KMS-11 (cell line): ENCODE results near the gene FUT9.

Experiments
- H2AFZ ChIP-seq: fragments of 200-600 bp; sonication (generic); 2 replicates; pipeline ENCODE4 v1.6.1; 2016; ENCODE audit warnings: antibody characterized with exemption, mixed run types, low read depth
- H3K27ac ChIP-seq: fragments of 200-600 bp; sonication (generic); 2 replicates; pipeline ENCODE4 v1.6.1; 2016; ENCODE audit warnings: mild to moderate bottlenecking, mixed run types
- H3K27me3 ChIP-seq: fragments of 200-600 bp; sonication (generic); 2 replicates; pipeline ENCODE4 v1.6.1; 2017; ENCODE audit warnings: mild to moderate bottlenecking, low read depth, mixed run types, moderate library complexity; ENCODE audit not compliant: insufficient read depth
- H3K36me3 ChIP-seq: fragments of 200-600 bp; sonication (generic); 2 replicates; pipeline ENCODE4 v1.6.1; 2017; ENCODE audit warnings: mild to moderate bottlenecking, mixed run types; ENCODE audit not compliant: insufficient read depth
- H3K4me1 ChIP-seq: fragments of 200-600 bp; sonication (generic); 2 replicates; pipeline ENCODE4 v1.6.1; 2016; ENCODE audit warnings: mild to moderate bottlenecking, low read depth, mixed run types; ENCODE audit not compliant: poor library complexity, severe bottlenecking
- H3K4me2 ChIP-seq: fragments of 200-600 bp; sonication (generic); 2 replicates; pipeline ENCODE4 v1.7.0; 2016; ENCODE audit warnings: mild to moderate bottlenecking, mixed run types
- H3K4me3 ChIP-seq: fragments of 200-600 bp; sonication (generic); IDR thresholded peaks from 2 replicates; pipeline ENCODE4 v1.6.1; 2017; ENCODE audit warnings: low read depth, low read length, mixed read lengths; ENCODE audit not compliant: insufficient read depth
- H3K79me2 ChIP-seq: fragments of 200-600 bp; sonication (generic); 2 replicates; pipeline ENCODE4 v1.6.1; 2016; ENCODE audit warnings: low read depth, mixed run types; ENCODE audit not compliant: insufficient read depth
- H3K9ac ChIP-seq: fragments of 200-600 bp; sonication (generic); 2 replicates; pipeline ENCODE4 v1.6.1; 2016; ENCODE audit warnings: mild to moderate bottlenecking, mixed run types
- H4K20me1 ChIP-seq: fragments of 200-600 bp; sonication (generic); 2 replicates; pipeline ENCODE4 v1.6.1; 2016; ENCODE audit warnings: mild to moderate bottlenecking, mixed run types; ENCODE audit not compliant: insufficient read depth
- TF ChIP-seq, protein P1 (sequence below): fragments of 200-600 bp; sonication (generic); conservative IDR thresholded peaks from 2 replicates; pipeline ENCODE4 v1.6.1; 2017; ENCODE audit warnings: low read depth, mild to moderate bottlenecking, antibody characterized with exemption, low read length, moderate library complexity, mixed read lengths

Gene FUT9

GRCh38 chr6:96212066-96212465 is 196.3 kb downstream of the FUT9 start:
- no peaks in the 10 kb centered on the region for H3K36me3 ChIP-seq
- no peak overlapping the region for H3K9ac ChIP-seq
- H3K4me1 ChIP-seq: no peaks in the 10 kb centered on the region
- H3K27ac ChIP-seq: no peak overlapping the region
- no peak overlapping the region for H3K4me3 ChIP-seq
- no peaks in the 10 kb centered on the region for H4K20me1 ChIP-seq
- TF ChIP-seq, protein P1, sequence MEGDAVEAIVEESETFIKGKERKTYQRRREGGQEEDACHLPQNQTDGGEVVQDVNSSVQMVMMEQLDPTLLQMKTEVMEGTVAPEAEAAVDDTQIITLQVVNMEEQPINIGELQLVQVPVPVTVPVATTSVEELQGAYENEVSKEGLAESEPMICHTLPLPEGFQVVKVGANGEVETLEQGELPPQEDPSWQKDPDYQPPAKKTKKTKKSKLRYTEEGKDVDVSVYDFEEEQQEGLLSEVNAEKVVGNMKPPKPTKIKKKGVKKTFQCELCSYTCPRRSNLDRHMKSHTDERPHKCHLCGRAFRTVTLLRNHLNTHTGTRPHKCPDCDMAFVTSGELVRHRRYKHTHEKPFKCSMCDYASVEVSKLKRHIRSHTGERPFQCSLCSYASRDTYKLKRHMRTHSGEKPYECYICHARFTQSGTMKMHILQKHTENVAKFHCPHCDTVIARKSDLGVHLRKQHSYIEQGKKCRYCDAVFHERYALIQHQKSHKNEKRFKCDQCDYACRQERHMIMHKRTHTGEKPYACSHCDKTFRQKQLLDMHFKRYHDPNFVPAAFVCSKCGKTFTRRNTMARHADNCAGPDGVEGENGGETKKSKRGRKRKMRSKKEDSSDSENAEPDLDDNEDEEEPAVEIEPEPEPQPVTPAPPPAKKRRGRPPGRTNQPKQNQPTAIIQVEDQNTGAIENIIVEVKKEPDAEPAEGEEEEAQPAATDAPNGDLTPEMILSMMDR: no peak
- no peak overlapping the region for H3K4me2 ChIP-seq
- no peak overlapping the region for H2AFZ ChIP-seq
- H3K27me3 ChIP-seq: no peaks in the 10 kb centered on the region
- no peaks in the 10 kb centered on the region for H3K79me2 ChIP-seq

DNA sequence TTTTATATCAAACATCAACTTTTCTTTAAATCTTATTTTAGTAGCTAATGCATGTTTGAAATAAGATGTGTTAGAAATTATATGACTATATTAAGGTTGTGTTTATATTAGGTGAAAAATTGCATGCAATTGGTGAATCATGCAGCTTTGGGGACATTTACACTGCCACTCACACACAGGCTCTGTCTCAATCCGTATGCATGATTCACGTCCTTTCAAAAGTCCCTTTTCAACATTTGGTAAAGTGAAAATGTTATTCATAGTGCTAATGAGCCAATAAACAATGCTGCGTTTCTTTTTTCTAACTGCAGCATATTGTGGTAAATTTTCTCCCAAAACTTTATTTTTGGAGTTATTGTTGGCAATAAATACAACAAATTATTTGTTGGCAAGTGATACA is 198.0 kb downstream of the FUT9 start:
- Histone ChIP-seq H3K36me3 (no peaks in the 10 kb centered on the region), H3K4me2 (no peak overlapping the region), H3K4me3 (no peak overlapping the region), H4K20me1 (no peaks in the 10 kb centered on the region), H3K9ac (no peak overlapping the region), H3K4me1 (no peaks in the 10 kb centered on the region), H3K27me3 (no peaks in the 10 kb centered on the region), H2AFZ (no peak overlapping the region), H3K79me2 (no peaks in the 10 kb centered on the region), H3K27ac (no peak overlapping the region)
- TF ChIP-seq, protein P1: no peak

- H3K4me1 ChIP-seq: no peaks in the 10 kb centered on the region
- H2AFZ ChIP-seq: no peak overlapping the region
- no peaks in the 10 kb centered on the region for H3K36me3 ChIP-seq
- no peak overlapping the region for H3K9ac ChIP-seq
- H4K20me1 ChIP-seq: no peaks in the 10 kb centered on the region
- H3K4me2 ChIP-seq: no peak overlapping the region
- H3K27me3 ChIP-seq: no peaks in the 10 kb centered on the region
- H3K27ac ChIP-seq: no peak overlapping the region
- TF ChIP-seq, protein P1: no peak
- H3K4me3 ChIP-seq: no peak overlapping the region
- H3K79me2 ChIP-seq: no peaks in the 10 kb centered on the region
Measured at GRCh38 chr6:96223695-96224094, 207.9 kb downstream of the FUT9 start.

DNA sequence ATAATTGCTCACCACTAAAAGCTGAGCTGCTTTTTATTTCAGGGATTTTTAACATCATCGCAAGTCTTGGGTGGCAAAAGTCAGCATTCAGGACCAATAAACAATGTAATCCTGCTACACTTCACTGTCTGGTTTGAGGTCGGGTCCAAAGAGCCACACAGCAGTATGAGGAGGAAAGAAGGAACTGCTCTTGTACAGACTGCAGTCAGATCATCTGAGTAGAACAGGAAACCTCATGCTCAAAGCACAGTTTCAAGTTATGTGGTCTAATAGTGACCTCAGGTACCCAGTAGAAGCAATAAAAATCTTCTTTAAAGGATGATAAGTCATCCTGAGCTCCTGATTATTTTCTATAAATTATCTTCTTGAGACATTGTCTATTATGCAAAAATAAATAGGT is 211.4 kb downstream of the FUT9 start:
- Histone ChIP-seq H3K9ac (no peak overlapping the region), H3K4me1 (no peaks in the 10 kb centered on the region), H3K27me3 (no peaks in the 10 kb centered on the region), H3K4me2 (no peak overlapping the region), H3K4me3 (no peak overlapping the region), H3K27ac (no peak overlapping the region), H3K36me3 (no peaks in the 10 kb centered on the region), H4K20me1 (no peaks in the 10 kb centered on the region), H3K79me2 (no peaks in the 10 kb centered on the region), H2AFZ (no peak overlapping the region)
- TF ChIP-seq, protein P1: no peak
